HuH-7.5 (cell line): ENCODE results near the gene ARHGEF3.

Experiments
- DNase-seq: peaks from one replicate; pipeline ENCODE4 v3.0.0; 2011; ENCODE audit warnings: low spot score

The ARHGEF3 gene

DNA sequence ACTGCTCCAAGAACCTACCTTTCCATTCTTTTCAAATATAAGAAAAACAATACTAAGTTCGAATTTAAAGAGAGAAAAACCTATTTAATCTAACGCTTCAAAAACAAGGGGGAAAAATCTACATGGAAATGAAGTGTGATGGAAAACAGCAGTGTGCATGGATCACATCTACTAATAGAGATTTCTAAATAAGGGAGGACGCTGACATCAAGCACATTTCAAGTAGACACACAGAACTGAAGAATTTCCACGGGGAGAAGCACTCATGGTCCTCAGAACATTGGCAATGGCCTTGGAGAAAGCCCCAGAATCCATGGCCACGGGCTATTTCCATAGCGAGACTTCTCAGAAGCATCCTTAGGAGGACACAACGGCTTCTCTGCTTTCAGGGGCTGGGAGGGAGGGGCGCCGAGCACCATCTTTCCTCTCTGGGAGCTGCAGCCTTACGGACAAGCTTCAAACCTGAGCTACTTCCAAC lies 119.7 kb downstream of the ARHGEF3 start:
- DNase-seq, result no peak

DNA sequence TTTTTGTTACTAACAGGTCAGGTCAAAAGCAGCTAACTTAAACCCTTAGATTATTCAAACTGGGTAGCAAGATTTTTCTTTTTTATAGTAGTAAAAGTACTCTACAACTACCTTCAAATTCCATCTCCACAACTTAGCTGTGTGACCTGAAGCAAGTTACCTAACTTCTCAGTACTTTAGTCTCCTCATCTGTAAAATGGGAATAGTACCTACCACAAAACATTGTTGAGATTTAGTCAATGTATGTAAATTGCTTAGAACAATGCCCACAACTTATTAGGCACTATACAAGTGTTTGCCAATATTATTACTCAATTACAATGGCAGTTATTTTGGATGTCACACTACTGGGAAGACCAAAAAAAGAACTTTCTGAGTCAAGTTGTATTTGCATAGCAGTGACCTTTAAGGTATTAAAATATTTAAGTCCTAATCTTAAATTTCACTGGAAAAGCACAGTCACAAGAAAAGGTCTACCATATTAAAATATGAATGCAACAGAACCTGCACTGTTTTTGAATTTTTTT lies 121.6 kb downstream of the ARHGEF3 start:
- DNase-seq, result no peak
